Esophagus muscularis mucosa (tissue), 3 donors: ENCODE results near the gene GNPTG.

Experiments
- POLR2A ChIP-seq: fragments of 450-650 bp; IDR thresholded peaks from one replicate; pipeline ENCODE4 v1.6.1; 2017; ENCODE audit warnings: antibody characterized with exemption, moderate library complexity, mild to moderate bottlenecking, low read depth
- TF ChIP-seq, protein P1 (sequence below), 3 experiments: fragments of 200-600 bp in 2 of 3; fragments of 450-650 bp in 1 of 3; sonication (generic) in 2 of 3; IDR thresholded peaks; one replicate each; pipeline ENCODE4 v1.5.1; 2017 to 2019; ENCODE audit warnings: antibody characterized with exemption in 3 of 3, mild to moderate bottlenecking in 2 of 3, moderate library complexity in 1 of 3

DNA sequence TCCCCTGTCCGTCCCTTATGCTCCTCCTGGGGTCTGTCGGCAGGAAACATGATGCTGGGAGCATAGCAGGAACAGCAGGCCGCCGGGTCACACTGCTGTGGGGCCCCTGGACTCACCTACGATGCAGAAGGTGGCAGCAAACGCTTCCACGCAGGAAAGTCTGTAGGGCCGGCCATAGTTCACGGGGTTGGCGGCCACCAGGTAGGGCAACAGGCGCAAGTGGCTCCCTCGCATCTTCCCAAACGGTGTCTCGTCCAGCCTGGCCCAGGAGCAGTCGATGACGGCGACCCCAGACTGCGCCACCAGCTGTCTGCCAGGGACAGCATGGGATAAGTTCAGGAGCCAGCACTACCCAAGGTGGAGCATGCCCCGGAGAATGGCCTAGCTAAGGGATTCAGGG is 1.0 kb upstream of the GNPTG start:
- TF ChIP-seq, protein P1, sequence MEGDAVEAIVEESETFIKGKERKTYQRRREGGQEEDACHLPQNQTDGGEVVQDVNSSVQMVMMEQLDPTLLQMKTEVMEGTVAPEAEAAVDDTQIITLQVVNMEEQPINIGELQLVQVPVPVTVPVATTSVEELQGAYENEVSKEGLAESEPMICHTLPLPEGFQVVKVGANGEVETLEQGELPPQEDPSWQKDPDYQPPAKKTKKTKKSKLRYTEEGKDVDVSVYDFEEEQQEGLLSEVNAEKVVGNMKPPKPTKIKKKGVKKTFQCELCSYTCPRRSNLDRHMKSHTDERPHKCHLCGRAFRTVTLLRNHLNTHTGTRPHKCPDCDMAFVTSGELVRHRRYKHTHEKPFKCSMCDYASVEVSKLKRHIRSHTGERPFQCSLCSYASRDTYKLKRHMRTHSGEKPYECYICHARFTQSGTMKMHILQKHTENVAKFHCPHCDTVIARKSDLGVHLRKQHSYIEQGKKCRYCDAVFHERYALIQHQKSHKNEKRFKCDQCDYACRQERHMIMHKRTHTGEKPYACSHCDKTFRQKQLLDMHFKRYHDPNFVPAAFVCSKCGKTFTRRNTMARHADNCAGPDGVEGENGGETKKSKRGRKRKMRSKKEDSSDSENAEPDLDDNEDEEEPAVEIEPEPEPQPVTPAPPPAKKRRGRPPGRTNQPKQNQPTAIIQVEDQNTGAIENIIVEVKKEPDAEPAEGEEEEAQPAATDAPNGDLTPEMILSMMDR (IDR thresholded peaks at IDR 0.05): no peak
- TF ChIP-seq POLR2A: no peak
